ENCODE measurements around the gene FBN3.
"Not testable (repeated sequence)": the region's sequence is repeated elsewhere in the genome, so short reads cannot be mapped to it uniquely, and the experiment has no call there.

Gene FBN3

GRCh38 chr19:8167985-8168384 is 18.6 kb upstream of the FBN3 start:
- FAIRE-seq (no peak), DNase-seq (ENCODE audit: insufficient read length, low spot score) (no peak)
- TF ChIP-seq PAX5 (IDR thresholded peaks at IDR 0.05; ENCODE audit: insufficient read depth, low read length, severe bottlenecking) (no peak), SPI1 (IDR thresholded peaks at IDR 0.05; ENCODE audit: low read depth, low read length) (no peak), POLR2AphosphoS5 (IDR thresholded peaks at IDR 0.05; ENCODE audit: low read depth, low read length) (no peak), TAF1 (IDR thresholded peaks at IDR 0.05; ENCODE audit: low read depth, low read length) (no peak), POU2F2 (IDR thresholded peaks at IDR 0.05; ENCODE audit: low read depth, low read length) (no peak), POLR2A (IDR thresholded peaks at IDR 0.05; ENCODE audit: low read depth, low read length) (no peak)

- DNase-seq (ENCODE audit: insufficient read length, low spot score) (no peak), FAIRE-seq (no peak)
- TF ChIP-seq POLR2AphosphoS5 (IDR thresholded peaks at IDR 0.05; ENCODE audit: low read depth, low read length), result no peak
- TF ChIP-seq POU2F2 (IDR thresholded peaks at IDR 0.05; ENCODE audit: low read depth, low read length), result no peak
- TF ChIP-seq SPI1 (IDR thresholded peaks at IDR 0.05; ENCODE audit: low read depth, low read length), result no peak
- no peak for TF ChIP-seq POLR2A (IDR thresholded peaks at IDR 0.05; ENCODE audit: low read depth, low read length)
These were observed 14.4 kb upstream of the FBN3 start for GRCh38 chr19:8163759-8164158.

- TF ChIP-seq PAX5 (IDR thresholded peaks at IDR 0.05; ENCODE audit: insufficient read depth, low read length, severe bottlenecking) (no peak), POLR2A (IDR thresholded peaks at IDR 0.05; ENCODE audit: low read depth, low read length) (peak; percentile 50; the same call in 1 of the 2 replicates)
- no peak for DNase-seq (ENCODE audit: insufficient read length, low spot score)
- FAIRE-seq, result peak; percentile 85
These were observed 11.8 kb upstream of the FBN3 start for GRCh38 chr19:8161135-8161646.

GRCh38 chr19:8159322-8159721 is 9.9 kb upstream of the FBN3 start:
- not testable (repeated sequence) for FAIRE-seq; DNase-seq (ENCODE audit: insufficient read length, low spot score)

- FAIRE-seq, result peak; percentile 91
- DNase-seq (ENCODE audit: insufficient read length, low spot score), result no peak
- TF ChIP-seq POLR2A (IDR thresholded peaks at IDR 0.05; ENCODE audit: low read depth, low read length), result no peak
- no peak for TF ChIP-seq POLR2AphosphoS5 (IDR thresholded peaks at IDR 0.05; ENCODE audit: low read depth, low read length)
- no peak for TF ChIP-seq SPI1 (IDR thresholded peaks at IDR 0.05; ENCODE audit: low read depth, low read length)
- no peak for TF ChIP-seq TAF1 (IDR thresholded peaks at IDR 0.05; ENCODE audit: low read depth, low read length)
- TF ChIP-seq PAX5 (IDR thresholded peaks at IDR 0.05; ENCODE audit: insufficient read depth, low read length, severe bottlenecking), result no peak
- no peak for TF ChIP-seq POU2F2 (IDR thresholded peaks at IDR 0.05; ENCODE audit: low read depth, low read length)
These were observed 9.2 kb upstream of the FBN3 start for GRCh38 chr19:8158411-8159074.

- no peak for FAIRE-seq
- TF ChIP-seq POU2F2 (IDR thresholded peaks at IDR 0.05; ENCODE audit: low read depth, low read length), result no peak
- no peak for TF ChIP-seq POLR2A (IDR thresholded peaks at IDR 0.05; ENCODE audit: low read depth, low read length)
- TF ChIP-seq PAX5 (IDR thresholded peaks at IDR 0.05; ENCODE audit: insufficient read depth, low read length, severe bottlenecking), result no peak
- no peak for TF ChIP-seq POLR2AphosphoS5 (IDR thresholded peaks at IDR 0.05; ENCODE audit: low read depth, low read length)
- TF ChIP-seq SPI1 (IDR thresholded peaks at IDR 0.05; ENCODE audit: low read depth, low read length), result no peak
- no peak for DNase-seq (ENCODE audit: insufficient read length, low spot score)
These were observed 5.9 kb upstream of the FBN3 start for GRCh38 chr19:8155318-8155717.

GRCh38 chr19:8154014-8154413 is 4.6 kb upstream of the FBN3 start:
- not testable (repeated sequence) for FAIRE-seq; DNase-seq (ENCODE audit: insufficient read length, low spot score)

- no peak for TF ChIP-seq SPI1 (IDR thresholded peaks at IDR 0.05; ENCODE audit: low read depth, low read length)
- TF ChIP-seq TAF1 (IDR thresholded peaks at IDR 0.05; ENCODE audit: low read depth, low read length), result no peak
- no peak for TF ChIP-seq POLR2AphosphoS5 (IDR thresholded peaks at IDR 0.05; ENCODE audit: low read depth, low read length)
- TF ChIP-seq POLR2A (IDR thresholded peaks at IDR 0.05; ENCODE audit: low read depth, low read length), result no peak
- no peak for TF ChIP-seq PAX5 (IDR thresholded peaks at IDR 0.05; ENCODE audit: insufficient read depth, low read length, severe bottlenecking)
- no peak for TF ChIP-seq POU2F2 (IDR thresholded peaks at IDR 0.05; ENCODE audit: low read depth, low read length)
- DNase-seq (ENCODE audit: insufficient read length, low spot score), result no peak
- no peak for FAIRE-seq
These were observed 2.3 kb upstream of the FBN3 start for GRCh38 chr19:8151767-8152035.

GRCh38 chr19:8150998-8151766 is 1.8 kb upstream of the FBN3 start:
- no peak for TF ChIP-seq TAF1 (IDR thresholded peaks at IDR 0.05; ENCODE audit: low read depth, low read length)
- no peak for FAIRE-seq
- DNase-seq (ENCODE audit: insufficient read length, low spot score), result no peak

- DNase-seq (ENCODE audit: insufficient read length, low spot score) (no peak), FAIRE-seq (no peak)
- no peak for TF ChIP-seq POLR2AphosphoS5 (IDR thresholded peaks at IDR 0.05; ENCODE audit: low read depth, low read length)
These were observed 930 bp upstream of the FBN3 start for GRCh38 chr19:8150178-8150865.

Measured in GM12891 (cell line).